Muscle layer of duodenum (tissue), 2 donors: ENCODE data around the gene ADAMTS7.
A peak's percentile ranks its signal among the peaks of the same experiment; 100 is the strongest.
"Not testable (repeated sequence)": the region's sequence is repeated elsewhere in the genome, so short reads cannot be mapped to it uniquely, and the experiment has no call there.

Source experiments
- H3K27ac ChIP-seq: one replicate; pipeline ENCODE4 v1.7.0; 2013; ENCODE audit warnings: mild to moderate bottlenecking, low read length
- H3K27me3 ChIP-seq: one replicate; pipeline ENCODE4 v1.7.0; 2013; ENCODE audit warnings: low read depth, mild to moderate bottlenecking, control low read depth, low read length
- H3K36me3 ChIP-seq, 2 donors: one replicate each; pipeline ENCODE4 v1.7.0; 2013; ENCODE audit warnings: low read length in 2 of 2, control low read depth in 1 of 2, mild to moderate bottlenecking in 1 of 2; ENCODE audit not compliant: insufficient read depth in 2 of 2, control insufficient read depth in 1 of 2
- H3K4me1 ChIP-seq, 2 donors: one replicate each; pipeline ENCODE4 v1.7.0; 2013; ENCODE audit warnings: low read length in 2 of 2, mild to moderate bottlenecking in 2 of 2, control low read depth in 1 of 2, moderate library complexity in 1 of 2; ENCODE audit not compliant: insufficient read depth in 2 of 2, control insufficient read depth in 1 of 2
- H3K4me3 ChIP-seq, 2 donors: one replicate each; pipeline ENCODE4 v1.7.0; 2013; ENCODE audit warnings: low read length in 2 of 2, low read depth in 1 of 2, mild to moderate bottlenecking in 1 of 2
- H3K9me3 ChIP-seq, 2 donors: one replicate each; pipeline ENCODE4 v1.7.0; 2013; ENCODE audit warnings: low read length in 2 of 2, control low read depth in 1 of 2, mild to moderate bottlenecking in 1 of 2; ENCODE audit not compliant: control insufficient read depth in 1 of 2
- donor health status: healthy.

Gene ADAMTS7, protein sequence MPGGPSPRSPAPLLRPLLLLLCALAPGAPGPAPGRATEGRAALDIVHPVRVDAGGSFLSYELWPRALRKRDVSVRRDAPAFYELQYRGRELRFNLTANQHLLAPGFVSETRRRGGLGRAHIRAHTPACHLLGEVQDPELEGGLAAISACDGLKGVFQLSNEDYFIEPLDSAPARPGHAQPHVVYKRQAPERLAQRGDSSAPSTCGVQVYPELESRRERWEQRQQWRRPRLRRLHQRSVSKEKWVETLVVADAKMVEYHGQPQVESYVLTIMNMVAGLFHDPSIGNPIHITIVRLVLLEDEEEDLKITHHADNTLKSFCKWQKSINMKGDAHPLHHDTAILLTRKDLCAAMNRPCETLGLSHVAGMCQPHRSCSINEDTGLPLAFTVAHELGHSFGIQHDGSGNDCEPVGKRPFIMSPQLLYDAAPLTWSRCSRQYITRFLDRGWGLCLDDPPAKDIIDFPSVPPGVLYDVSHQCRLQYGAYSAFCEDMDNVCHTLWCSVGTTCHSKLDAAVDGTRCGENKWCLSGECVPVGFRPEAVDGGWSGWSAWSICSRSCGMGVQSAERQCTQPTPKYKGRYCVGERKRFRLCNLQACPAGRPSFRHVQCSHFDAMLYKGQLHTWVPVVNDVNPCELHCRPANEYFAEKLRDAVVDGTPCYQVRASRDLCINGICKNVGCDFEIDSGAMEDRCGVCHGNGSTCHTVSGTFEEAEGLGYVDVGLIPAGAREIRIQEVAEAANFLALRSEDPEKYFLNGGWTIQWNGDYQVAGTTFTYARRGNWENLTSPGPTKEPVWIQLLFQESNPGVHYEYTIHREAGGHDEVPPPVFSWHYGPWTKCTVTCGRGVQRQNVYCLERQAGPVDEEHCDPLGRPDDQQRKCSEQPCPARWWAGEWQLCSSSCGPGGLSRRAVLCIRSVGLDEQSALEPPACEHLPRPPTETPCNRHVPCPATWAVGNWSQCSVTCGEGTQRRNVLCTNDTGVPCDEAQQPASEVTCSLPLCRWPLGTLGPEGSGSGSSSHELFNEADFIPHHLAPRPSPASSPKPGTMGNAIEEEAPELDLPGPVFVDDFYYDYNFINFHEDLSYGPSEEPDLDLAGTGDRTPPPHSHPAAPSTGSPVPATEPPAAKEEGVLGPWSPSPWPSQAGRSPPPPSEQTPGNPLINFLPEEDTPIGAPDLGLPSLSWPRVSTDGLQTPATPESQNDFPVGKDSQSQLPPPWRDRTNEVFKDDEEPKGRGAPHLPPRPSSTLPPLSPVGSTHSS (N-terminal part only)

DNA sequence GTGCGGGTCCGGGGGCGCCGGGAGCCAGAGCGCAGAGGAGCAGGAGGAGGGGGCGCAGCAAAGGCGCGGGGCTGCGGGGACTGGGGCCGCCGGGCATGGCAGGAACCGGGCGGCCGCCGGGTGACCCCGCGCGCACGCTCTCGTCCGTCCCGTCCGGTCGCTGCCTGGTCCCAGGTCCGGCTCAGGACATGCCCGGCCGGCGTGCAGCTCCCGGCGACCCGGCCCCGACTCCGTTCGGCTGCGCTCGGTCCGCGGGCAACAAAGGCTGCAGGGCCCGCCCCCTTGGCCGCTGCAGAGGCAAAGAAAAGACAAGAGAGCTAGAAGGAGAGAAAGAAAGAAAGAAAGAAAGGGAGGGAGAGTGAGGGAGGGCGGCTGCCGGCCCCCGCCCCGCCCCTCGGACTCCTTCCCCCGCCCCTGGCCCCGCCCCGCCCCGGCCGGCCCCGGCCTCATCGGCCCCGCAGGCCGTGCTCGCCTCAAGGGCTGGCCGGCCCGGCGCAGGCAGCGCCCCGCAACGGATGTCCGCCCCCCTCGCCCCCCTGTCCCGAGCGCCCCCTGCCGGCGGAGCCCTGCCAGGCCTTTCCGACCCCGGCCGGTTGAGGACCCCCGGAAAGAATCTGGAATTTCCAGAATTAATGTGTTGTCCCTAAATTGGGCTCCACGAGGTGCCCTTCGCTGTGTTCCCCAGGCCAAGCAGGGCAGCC is at the start of gene ADAMTS7:
TSS of gene ADAMTS7 (minus strand) at position 341 of the 701 bp plus-strand sequence. CDS start at position 97, 244 bp downstream.
- Histone ChIP-seq H3K4me1 (peaks cover 0 to 8% of the 10 kb centered on the region in 2 donors), H3K9me3 (no peaks in the 10 kb centered on the region), H3K36me3 (no peaks in the 10 kb centered on the region), H3K27me3 (no peaks in the 10 kb centered on the region), H3K4me3 (peak within 1 kb of the TSS; percentile 37 to 85), H3K27ac (no peak within 1 kb of the TSS)

DNA sequence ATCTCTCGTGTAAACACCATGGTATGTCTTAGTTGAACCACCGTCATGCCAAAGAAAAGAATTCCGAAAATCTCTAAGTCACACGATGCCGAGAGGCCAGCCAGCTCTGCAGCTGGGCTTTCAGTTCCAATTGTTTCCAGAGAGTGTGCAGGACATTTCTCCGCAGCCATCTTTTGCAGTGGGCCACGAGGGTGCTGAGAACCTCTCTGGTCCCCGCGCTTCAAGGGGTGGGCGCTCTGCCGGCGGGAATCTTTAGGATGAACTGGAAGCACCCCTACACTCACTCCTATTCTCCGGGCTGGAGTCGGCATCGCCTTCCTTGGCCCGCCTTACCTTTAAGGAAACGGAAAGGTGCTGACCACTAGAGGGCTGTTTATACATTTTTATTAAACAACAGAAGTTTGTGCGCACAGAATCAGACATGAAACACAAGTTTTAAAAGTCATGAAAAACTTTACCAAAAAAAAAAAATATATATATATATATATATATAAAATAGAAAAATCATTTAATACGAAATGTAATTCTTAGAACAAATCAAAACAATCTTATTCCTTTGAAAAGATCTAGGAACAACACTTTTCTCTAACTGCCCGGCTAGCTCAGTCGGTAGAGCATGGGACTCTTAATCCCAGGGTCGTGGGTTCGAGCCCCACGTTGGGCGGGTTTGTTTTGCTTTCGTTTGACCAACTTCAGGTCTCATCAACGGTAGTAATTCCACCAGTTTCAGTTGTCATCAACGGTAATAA is 48.9 kb upstream of the ADAMTS7 start:
- Histone ChIP-seq H3K36me3 (no peaks in the 10 kb centered on the region), H3K27me3 (no peaks in the 10 kb centered on the region), H3K27ac (peak overlapping the region; percentile 51), H3K4me1 (no peaks in the 10 kb centered on the region), H3K9me3 (no peaks in the 10 kb centered on the region), H3K4me3 (peak overlapping the region; percentile 56 to 65)

DNA sequence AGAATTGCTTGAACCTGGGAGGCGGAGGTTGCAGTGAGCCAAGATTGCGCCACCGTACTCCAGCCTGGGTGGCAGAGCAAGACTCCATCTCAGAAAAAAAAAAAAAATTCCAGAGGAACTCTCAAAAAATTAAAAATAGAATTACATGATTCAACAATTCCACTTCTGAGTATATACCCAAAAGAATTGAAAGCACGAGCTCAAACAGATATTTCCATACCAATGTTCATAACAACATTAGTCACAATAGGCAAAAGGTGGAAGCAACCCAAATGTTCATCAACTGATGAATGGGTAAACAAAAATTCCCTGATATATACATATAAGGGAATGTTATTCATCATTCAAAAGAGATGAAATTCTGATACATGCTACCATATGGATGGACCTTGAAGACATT is 44.5 kb upstream of the ADAMTS7 start:
- no peak overlapping the region for H3K27ac ChIP-seq
- H3K27me3 ChIP-seq, result no peaks in the 10 kb centered on the region
- no peak overlapping the region for H3K4me3 ChIP-seq
- no peaks in the 10 kb centered on the region for H3K9me3 ChIP-seq
- no peaks in the 10 kb centered on the region for H3K4me1 ChIP-seq
- no peaks in the 10 kb centered on the region for H3K36me3 ChIP-seq

DNA sequence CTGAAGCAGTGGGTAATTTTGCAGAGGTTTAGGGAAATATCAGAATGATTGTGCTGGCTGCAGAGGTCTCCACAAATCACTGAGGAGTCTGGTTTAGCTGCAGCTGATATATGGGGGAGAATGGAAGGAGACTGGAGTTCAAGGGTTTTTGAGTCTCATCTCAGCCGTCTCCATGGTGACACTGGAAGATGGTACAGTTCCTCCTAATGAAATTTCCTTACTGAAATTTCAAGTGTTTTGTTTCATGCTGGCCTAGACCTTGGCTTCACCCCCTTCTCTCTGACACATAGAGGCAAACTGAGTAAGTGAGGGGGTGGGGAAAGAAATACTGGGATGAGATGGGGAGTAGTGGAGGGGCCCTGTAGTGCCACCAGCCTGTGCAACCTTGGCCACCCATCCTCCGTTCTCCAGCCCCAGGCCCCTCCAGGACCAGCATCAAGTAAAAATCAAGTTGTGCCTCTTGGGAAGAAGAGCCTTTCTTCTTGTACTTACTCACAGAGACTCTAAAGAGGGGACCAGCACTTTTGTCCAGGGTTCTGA is 43.6 kb upstream of the ADAMTS7 start:
- Histone ChIP-seq H3K4me3 (no peak overlapping the region), H3K27me3 (no peaks in the 10 kb centered on the region), H3K36me3 (no peaks in the 10 kb centered on the region), H3K27ac (no peak overlapping the region), H3K9me3 (no peaks in the 10 kb centered on the region), H3K4me1 (no peaks in the 10 kb centered on the region)

DNA sequence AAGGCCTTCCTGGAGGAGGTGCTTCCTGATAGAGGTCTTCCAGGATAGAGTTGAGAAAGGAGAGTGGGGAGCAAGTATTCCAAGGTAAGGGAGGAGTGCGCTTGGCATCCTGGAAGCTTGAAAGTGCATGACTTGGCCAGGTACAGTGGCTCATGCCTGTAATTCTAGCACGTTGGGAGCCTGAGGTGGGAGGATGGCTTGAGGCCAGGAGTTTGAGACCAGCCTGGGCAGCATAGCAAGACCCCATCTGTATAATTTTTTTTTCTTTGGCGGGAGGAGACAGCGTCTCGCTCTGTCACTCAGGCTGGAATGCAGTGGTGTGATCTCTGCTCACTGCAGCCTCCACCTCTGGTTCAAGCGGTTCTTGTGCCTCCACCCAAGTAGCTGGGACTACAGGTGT is 42.2 kb upstream of the ADAMTS7 start:
- Histone ChIP-seq H3K27ac (no peak overlapping the region), H3K4me3 (no peak overlapping the region), H3K36me3 (no peaks in the 10 kb centered on the region), H3K4me1 (no peaks in the 10 kb centered on the region), H3K27me3 (no peaks in the 10 kb centered on the region), H3K9me3 (no peaks in the 10 kb centered on the region)

DNA sequence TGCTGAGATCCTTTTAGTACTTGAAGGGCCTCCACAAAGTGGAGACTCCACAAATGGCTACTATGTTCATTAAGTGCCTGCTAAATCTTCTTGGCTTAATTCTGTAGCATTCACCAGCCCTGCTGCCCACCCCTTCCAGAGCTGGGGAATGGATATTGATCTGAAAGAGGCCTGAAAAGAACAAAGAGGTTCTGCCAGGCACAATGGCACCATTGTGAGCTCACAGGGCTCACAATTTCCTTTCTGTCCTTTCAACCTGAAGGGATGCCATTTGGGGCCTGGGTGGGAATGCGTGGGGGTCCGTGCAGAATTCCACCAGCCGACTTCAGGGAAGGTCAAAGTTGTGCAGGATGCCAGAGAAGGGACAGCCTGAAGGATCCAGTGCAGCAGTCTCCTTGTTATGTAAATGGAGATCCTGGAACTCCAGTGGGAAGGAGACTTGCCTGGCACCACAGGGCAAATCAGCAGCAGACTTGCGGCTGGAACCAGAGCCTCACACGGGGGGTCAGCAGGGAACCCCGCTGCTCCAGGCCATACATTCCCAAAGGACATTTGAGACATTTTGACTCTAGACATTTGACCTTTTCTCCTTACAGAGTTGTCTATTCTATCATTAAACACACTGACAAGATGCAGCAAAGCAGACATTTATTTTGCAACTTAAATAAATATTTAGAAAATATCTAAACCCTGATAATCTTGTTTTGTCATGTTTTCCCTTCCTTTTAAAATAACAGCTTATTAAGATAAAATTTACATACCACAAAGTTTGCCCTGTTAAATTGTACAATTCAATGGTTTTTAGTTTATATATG is 39.9 kb upstream of the ADAMTS7 start:
- Histone ChIP-seq H3K9me3 (no peaks in the 10 kb centered on the region), H3K27me3 (no peaks in the 10 kb centered on the region), H3K27ac (no peak overlapping the region), H3K36me3 (no peaks in the 10 kb centered on the region), H3K4me1 (no peaks in the 10 kb centered on the region), H3K4me3 (no peak overlapping the region)

DNA sequence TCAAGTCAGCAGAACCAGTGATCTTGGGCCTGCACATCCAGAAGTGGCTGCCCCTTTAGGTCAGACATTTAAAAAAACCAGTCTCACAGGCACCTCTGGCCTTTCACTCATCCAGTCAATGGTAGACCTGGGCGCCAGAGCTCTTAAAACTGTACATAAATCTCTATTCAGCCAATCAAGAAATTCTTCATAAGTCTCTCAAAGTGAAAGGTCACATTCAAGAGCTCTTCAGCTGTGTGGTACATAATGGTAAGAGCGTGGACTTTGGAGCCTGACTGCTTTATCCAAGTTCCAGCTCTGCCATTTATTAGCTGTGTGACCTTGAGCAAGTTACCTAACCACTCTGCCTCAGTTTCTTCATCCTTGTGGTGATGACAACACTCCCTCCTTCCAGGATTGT is 39.1 kb upstream of the ADAMTS7 start:
- Histone ChIP-seq H3K4me1 (no peaks in the 10 kb centered on the region), H3K4me3 (no peak overlapping the region), H3K9me3 (no peaks in the 10 kb centered on the region), H3K36me3 (no peaks in the 10 kb centered on the region), H3K27ac (no peak overlapping the region), H3K27me3 (no peaks in the 10 kb centered on the region)

DNA sequence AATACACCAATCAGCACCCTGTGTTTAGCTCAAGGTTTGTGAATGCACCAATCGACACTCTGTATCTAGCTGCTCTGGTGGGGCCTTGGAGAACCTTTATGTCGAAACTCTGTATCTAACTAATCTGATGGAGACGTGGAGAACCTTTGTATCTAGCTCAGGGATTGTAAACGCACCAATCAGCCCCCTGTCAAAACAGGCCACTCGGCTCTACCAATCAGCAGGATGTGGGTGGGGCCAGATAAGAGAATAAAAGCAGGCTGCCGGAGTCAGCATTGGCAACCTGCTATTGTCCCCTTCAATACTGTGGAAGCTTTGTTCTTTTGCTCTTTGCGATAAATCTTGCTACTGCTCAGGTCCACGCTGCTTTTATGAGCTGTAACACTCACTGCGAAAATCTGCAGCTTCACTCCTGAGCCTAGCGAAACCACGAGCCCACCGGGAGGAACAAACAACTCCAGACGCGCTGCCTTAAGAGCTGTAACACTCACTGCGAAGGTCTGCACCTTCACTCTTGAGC is 36.2 kb upstream of the ADAMTS7 start:
- H3K4me1 ChIP-seq, H3K27me3 ChIP-seq, H3K36me3 ChIP-seq, H3K27ac ChIP-seq, H3K9me3 ChIP-seq, H3K4me3 ChIP-seq: not testable (repeated sequence)

DNA sequence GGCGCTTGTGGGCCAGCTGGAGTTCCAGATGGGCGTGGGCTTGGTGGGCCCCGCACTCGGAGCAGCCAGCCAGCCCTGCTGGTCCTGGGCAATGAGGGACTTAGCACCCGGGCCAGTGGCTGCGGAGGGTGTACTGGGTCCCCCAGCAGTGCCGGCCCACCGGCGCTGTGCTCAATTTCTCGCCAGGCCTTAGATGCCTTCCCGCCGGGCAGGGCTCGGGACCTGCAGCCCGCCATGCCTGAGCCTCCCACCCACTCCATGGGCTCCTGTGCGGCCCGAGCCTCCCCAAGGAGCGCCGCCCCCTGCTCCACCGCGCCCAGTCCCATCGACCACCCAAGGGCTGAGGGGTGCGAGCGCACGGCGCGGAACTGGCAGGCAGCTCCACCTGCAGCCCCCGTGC is 35.6 kb upstream of the ADAMTS7 start:
- H3K4me1 ChIP-seq, H3K36me3 ChIP-seq, H3K9me3 ChIP-seq: not testable (repeated sequence)

More for the DNA sequence above, 35.6 kb upstream of the ADAMTS7 start:
- not testable (repeated sequence) for H3K4me3 ChIP-seq, H3K27me3 ChIP-seq, H3K27ac ChIP-seq
